Neural cell (in vitro differentiated cells): Measurements from ENCODE around the gene FAM151B.

ENCODE experiments used
- CTCF ChIP-seq: fragments of 450-650 bp; IDR thresholded peaks from 2 replicates; pipeline ENCODE4 v1.5.1; 2014; ENCODE audit warnings: antibody characterized with exemption, mild to moderate bottlenecking, moderate library complexity; ENCODE audit not compliant: poor library complexity, severe bottlenecking
- EP300 ChIP-seq: fragments of 450-650 bp; conservative IDR thresholded peaks from 2 replicates; pipeline ENCODE4 v1.6.1; 2014; ENCODE audit warnings: antibody characterized with exemption, mild to moderate bottlenecking, moderate library complexity; ENCODE audit not compliant: poor library complexity, severe bottlenecking
- POLR2AphosphoS5 ChIP-seq: IDR thresholded peaks from 2 replicates; pipeline ENCODE4 v1.6.1; 2012
- RAD21 ChIP-seq: fragments of 450-650 bp; conservative IDR thresholded peaks from 2 replicates; pipeline ENCODE4 v1.6.1; 2014; ENCODE audit warnings: antibody characterized with exemption, mild to moderate bottlenecking, moderate library complexity

- TF ChIP-seq RAD21 (no peak), CTCF (no peak), POLR2AphosphoS5 (no peak), EP300 (no peak)
These were observed 4.8 kb downstream of the FAM151B start for GRCh38 chr5:80492741-80493140.
